H1 (cell line): ENCODE data around the gene EXOC2. TPM values are rescaled to one million over a fixed set of nuclear protein-coding genes. Genes with fewer than 3 reads are reported as not detected.
A peak's percentile ranks its signal among the peaks of the same experiment; 100 is the strongest.

ENCODE experiments used
- CTCF ChIA-PET: fragments of 300-600 bp; sonication (Branson Sonifier 250); formaldehyde crosslinking; loops from one replicate; lab custom pipeline; 2021; ENCODE audit not compliant: partially characterized antibody; lab: Charles Lee
- POLR2A ChIA-PET: fragments of 300-600 bp; sonication (Branson Sonifier 250); formaldehyde crosslinking; loops from one replicate; lab custom pipeline; 2021; ENCODE audit warnings: inconsistent platforms; ENCODE audit not compliant: partially characterized antibody; lab: Charles Lee
- DNase-seq, 2 experiments: peaks; one replicate each; pipeline versions ENCODE4 v3.0.0 to v3.0.0-alpha.2; 2010 to 2022; ENCODE audit warnings: low spot score in 2 of 2, low read depth in 1 of 2, mixed read lengths in 1 of 2
- FAIRE-seq: peaks from 2 replicates; lab custom pipeline; 2011; peaks lifted over from hg19 to GRCh38; lab: Jason Lieb, UNC
- H2AFZ ChIP-seq: 2 replicates; pipeline ENCODE4 v1.8.1; 2012; ENCODE audit warnings: low read length, inconsistent platforms
- H2AK5ac ChIP-seq: 2 replicates; pipeline ENCODE4 v1.6.1; 2013; ENCODE audit warnings: low read depth, low read length
- H2BK120ac ChIP-seq: replicated peaks from 2 replicates; pipeline ENCODE3; 2013; ENCODE audit warnings: low read depth, low read length, inconsistent platforms
- H2BK12ac ChIP-seq: 2 replicates; pipeline ENCODE4 v1.6.1; 2013; ENCODE audit warnings: low read depth, low read length
- H2BK15ac ChIP-seq: 2 replicates; pipeline ENCODE4 v1.6.1; 2013; ENCODE audit warnings: low read length
- H2BK20ac ChIP-seq: 2 replicates; pipeline ENCODE4 v1.6.1; 2013; ENCODE audit warnings: low read length
- H2BK5ac ChIP-seq: 2 replicates; pipeline ENCODE4 v1.6.1; 2013; ENCODE audit warnings: low read depth, low read length
- H3K14ac ChIP-seq: 2 replicates; pipeline ENCODE4 v1.6.1; 2013; ENCODE audit warnings: inconsistent platforms; ENCODE audit not compliant: insufficient read length
- H3K18ac ChIP-seq: 2 replicates; pipeline ENCODE4 v1.6.1; 2013; ENCODE audit warnings: low read length; ENCODE audit errors: extremely low read depth
- H3K23ac ChIP-seq: 2 replicates; pipeline ENCODE4 v1.6.1; 2013; ENCODE audit warnings: inconsistent platforms; ENCODE audit not compliant: insufficient read length
- H3K23me2 ChIP-seq: 2 replicates; pipeline ENCODE4 v1.6.1; 2013; ENCODE audit warnings: low read depth, low read length
- H3K27ac ChIP-seq: 2 replicates; pipeline ENCODE4 v1.6.1; 2011; ENCODE audit warnings: low read depth, low read length, inconsistent platforms
- H3K27me3 ChIP-seq, 4 experiments: replicated peaks in 1 of 4; 1 replicate in 1 of 4; 2 replicates in 3 of 4; pipeline versions ENCODE4 v1.6.1 to v1.8.1; 2011 to 2013; ENCODE audit warnings: low read length in 3 of 4, mild to moderate bottlenecking in 3 of 4, inconsistent platforms in 2 of 4, mixed read lengths in 2 of 4, moderate library complexity in 1 of 4; ENCODE audit not compliant: control insufficient read depth in 3 of 4, insufficient read depth in 3 of 4; ENCODE audit errors: extremely low read depth in 1 of 4
- H3K36me3 ChIP-seq, 4 experiments: 2 replicates each; pipeline versions ENCODE4 v1.6.1 to v1.8.1; 2011 to 2013; ENCODE audit warnings: mild to moderate bottlenecking in 4 of 4, low read length in 3 of 4, moderate library complexity in 2 of 4, control low read depth in 1 of 4, inconsistent platforms in 1 of 4; ENCODE audit not compliant: insufficient read depth in 4 of 4, control insufficient read depth in 2 of 4
- H3K4ac ChIP-seq: replicated peaks from 2 replicates; pipeline ENCODE3; 2013; ENCODE audit warnings: low read length, low read depth, mixed read lengths, inconsistent platforms; ENCODE audit not compliant: insufficient read length
- H3K4me1 ChIP-seq, 4 experiments: replicated peaks in 1 of 4; 1 replicate in 1 of 4; 2 replicates in 3 of 4; pipeline versions ENCODE4 v1.6.1 to v1.8.1; 2011 to 2013; ENCODE audit warnings: low read length in 3 of 4, inconsistent platforms in 2 of 4, mixed read lengths in 1 of 4; ENCODE audit not compliant: insufficient read depth in 4 of 4, control insufficient read depth in 3 of 4
- H3K4me2 ChIP-seq, 2 experiments: 2 replicates each; pipeline versions ENCODE4 v1.6.1 to v1.8.1; 2011 to 2013; ENCODE audit warnings: low read depth in 2 of 2, low read length in 2 of 2, control low read depth in 1 of 2, inconsistent platforms in 1 of 2, mild to moderate bottlenecking in 1 of 2; ENCODE audit not compliant: insufficient read depth in 1 of 2
- H3K4me3 ChIP-seq, 4 experiments: fragments of 200-600, 300-600 bp in 1 of 4; sonication (generic), shearing (Covaris generic), sonication (Bioruptor Twin) in 1 of 4; 2 replicates each; pipeline versions ENCODE4 v1.5.1 to v1.8.1; 2011 to 2016; ENCODE audit warnings: low read length in 4 of 4, low read depth in 3 of 4, control low read depth in 2 of 4, inconsistent platforms in 2 of 4, mild to moderate bottlenecking in 2 of 4, mixed read lengths in 1 of 4, moderate library complexity in 1 of 4; ENCODE audit not compliant: insufficient read depth in 2 of 4; ENCODE audit errors: extremely low read depth in 1 of 4
- H3K56ac ChIP-seq: replicated peaks from 2 replicates; pipeline ENCODE3; 2013; ENCODE audit warnings: low read depth, mild to moderate bottlenecking, mixed read lengths, low read length, inconsistent platforms; ENCODE audit not compliant: insufficient read length
- H3K79me1 ChIP-seq: 2 replicates; pipeline ENCODE4 v1.6.1; 2013; ENCODE audit warnings: low read depth, low read length, control low read depth
- H3K79me2 ChIP-seq, 2 experiments: 2 replicates each; pipeline versions ENCODE4 v1.6.1 to v1.8.1; 2012 to 2013; ENCODE audit warnings: low read length in 2 of 2, mild to moderate bottlenecking in 2 of 2, inconsistent platforms in 1 of 2; ENCODE audit not compliant: insufficient read depth in 2 of 2, control insufficient read depth in 1 of 2
- H3K9ac ChIP-seq, 4 experiments: replicated peaks in 1 of 4; 1 replicate in 1 of 4; 2 replicates in 3 of 4; pipeline versions ENCODE4 v1.6.1 to v1.8.1; 2011 to 2013; ENCODE audit warnings: low read depth in 3 of 4, low read length in 3 of 4, control low read depth in 2 of 4, mild to moderate bottlenecking in 2 of 4, moderate library complexity in 2 of 4, inconsistent platforms in 1 of 4; ENCODE audit errors: extremely low read depth in 1 of 4
- H3K9me3 ChIP-seq, 2 experiments: 2 replicates each; pipeline versions ENCODE4 v1.6.1 to v1.8.1; 2012 to 2013; ENCODE audit warnings: mild to moderate bottlenecking in 2 of 2, moderate library complexity in 2 of 2, control low read depth in 1 of 2, inconsistent platforms in 1 of 2, low read depth in 1 of 2, low read length in 1 of 2, mixed read lengths in 1 of 2; ENCODE audit not compliant: insufficient read depth in 2 of 2
- H4K20me1 ChIP-seq, 2 experiments: replicated peaks in 1 of 2; 2 replicates each; pipeline versions ENCODE3 to v1.8.1; 2011 to 2013; ENCODE audit warnings: inconsistent platforms in 2 of 2, low read length in 2 of 2, mild to moderate bottlenecking in 1 of 2; ENCODE audit not compliant: insufficient read depth in 2 of 2, control insufficient read depth in 1 of 2
- H4K5ac ChIP-seq: 2 replicates; pipeline ENCODE4 v1.6.1; 2013; ENCODE audit warnings: low read length, low read depth, mixed read lengths, inconsistent platforms; ENCODE audit not compliant: insufficient read length
- H4K8ac ChIP-seq: 2 replicates; pipeline ENCODE4 v1.8.0; 2013; ENCODE audit warnings: mild to moderate bottlenecking, moderate library complexity, low read length, inconsistent platforms; ENCODE audit not compliant: insufficient read depth; ENCODE audit errors: extremely low read depth
- H4K91ac ChIP-seq: replicated peaks from 2 replicates; pipeline ENCODE3; 2013; ENCODE audit warnings: low read length, mixed read lengths, inconsistent platforms; ENCODE audit not compliant: insufficient read length
- CBX8 ChIP-seq: fragments of 300-800, 300-1000 bp; sonication (generic); IDR thresholded peaks from 2 replicates; pipeline ENCODE4 v1.7.1; 2016; ENCODE audit warnings: low read depth, low read length, borderline replicate concordance
- CHD2 ChIP-seq: IDR thresholded peaks from 2 replicates; pipeline ENCODE4 v1.6.1; 2012; ENCODE audit warnings: low read length, improper control_type of control experiment
- CREB1 ChIP-seq: IDR thresholded peaks from 2 replicates; pipeline ENCODE4 v1.6.1; 2012; ENCODE audit warnings: inconsistent platforms
- EGR1 ChIP-seq: IDR thresholded peaks from 2 replicates; pipeline ENCODE4 v1.6.1; 2011; ENCODE audit warnings: low read depth, low read length, borderline replicate concordance
- GABPA ChIP-seq: IDR thresholded peaks from 2 replicates; pipeline ENCODE4 v1.6.1; 2011; ENCODE audit warnings: mild to moderate bottlenecking, low read length, moderate library complexity, borderline replicate concordance; ENCODE audit not compliant: insufficient read depth
- GTF2F1 ChIP-seq: IDR thresholded peaks from 2 replicates; pipeline ENCODE4 v1.6.1; 2012; ENCODE audit warnings: low read depth, low read length, improper control_type of control experiment, borderline replicate concordance
- HDAC2 ChIP-seq, 2 experiments: fragments of 300-600 bp in 1 of 2; sonication (generic) in 1 of 2; IDR thresholded peaks; 2 replicates each; pipeline ENCODE4 v1.6.1; 2011 to 2012; ENCODE audit warnings: low read depth in 2 of 2, low read length in 2 of 2, mild to moderate bottlenecking in 2 of 2, moderate library complexity in 2 of 2, borderline replicate concordance in 1 of 2, inconsistent platforms in 1 of 2
- JUND ChIP-seq: IDR thresholded peaks from 2 replicates; pipeline ENCODE4 v1.6.1; 2011; ENCODE audit warnings: mild to moderate bottlenecking, improper control_type of control experiment, low read length
- RNF2 ChIP-seq: fragments of 200-900, 300-1000 bp; sonication (generic); IDR thresholded peaks from 2 replicates; pipeline ENCODE4 v1.7.1; 2016; ENCODE audit warnings: borderline replicate concordance, low read depth, mild to moderate bottlenecking, antibody characterized with exemption, low read length; ENCODE audit not compliant: poor library complexity, severe bottlenecking; ENCODE audit errors: missing control alignments
- TCF12 ChIP-seq: IDR thresholded peaks from 2 replicates; pipeline ENCODE4 v1.6.1; 2011; ENCODE audit warnings: low read depth, mild to moderate bottlenecking, low read length
- USF2 ChIP-seq: IDR thresholded peaks from 2 replicates; pipeline ENCODE4 v1.6.1; 2011; ENCODE audit warnings: low read length, improper control_type of control experiment
- WGBS, 2 experiments: shearing (Covaris generic) in 1 of 2; methylation state at CpG; one replicate each; pipeline versions ENCODE4 v1.1.6 to v1.1.7; 2013 to 2015; ENCODE audit warnings: low lambda C conversion rate in 2 of 2, mixed read lengths in 2 of 2, inconsistent platforms in 1 of 2, low coverage in 1 of 2, missing lambda C conversion rate in 1 of 2; ENCODE audit not compliant: insufficient replicate concordance in 2 of 2, insufficient coverage in 1 of 2, insufficient read length in 1 of 2; ENCODE audit errors: extremely low coverage in 1 of 2, missing lambda C conversion rate in 1 of 2; 5-methylcytosine and 5-hydroxymethylcytosine counted together
- polyA plus RNA-seq, 7 experiments: library from polyadenylated mRNA; depleted of rRNA in 3 of 7; stranded (reverse) in 5 of 7; unstranded in 2 of 7; fragments of >200 nt in 5 of 7; fragments of 200-250 nt in 2 of 7; gene quantifications; 1 replicate in 5 of 7; 2 replicates in 1 of 7; 4 replicates in 1 of 7; pipeline versions ENCODE4 v1.2.1 to v1.2.3, GENCODE V29; 2011 to 2013; ENCODE audit warnings: missing spikeins in 2 of 7, mixed read lengths in 2 of 7
- total RNA-seq: library from RNA; stranded (reverse); fragmentation: NEBNext Ultra II Directional; extraction: Animal tissue kit (Norgen Biotek cat#: 25700); gene quantifications from 2 replicates; pipeline ENCODE4 v1.2.1, GENCODE V29; 2021

The EXOC2 gene
- total and polyA plus RNA-seq, 2 of the 8 experiments (the other 6 are each of a cell fraction or from before 2014, with no cell fraction given), result 25.5 to 44.4 TPM

- Histone ChIP-seq H3K79me1 (no peaks in the 10 kb centered on the region; the same call in 1 of the 2 replicates), H3K56ac (no peak overlapping the region), H2AFZ (no peak overlapping the region), H2BK5ac (peak overlapping the region; percentile 74; the same call in 1 of the 2 replicates), H3K79me2 (peaks cover 8 to 82% of the 10 kb centered on the region in 2 experiments; a peak in 3 of 4 replicates), H4K91ac (peak overlapping the region; percentile 34), H3K9ac (no peak overlapping the region), H2BK20ac (no peak overlapping the region), H3K4me3 (peak overlapping the region in 1 of 4 experiments; percentile 28; a peak in 3 of 8 replicates), H2AK5ac (no peak overlapping the region), H4K5ac (peak overlapping the region; percentile 85), H3K9me3 (no peaks in the 10 kb centered on the region), H2BK12ac (no peak overlapping the region; the same call in 1 of the 2 replicates), H3K4me1 (peaks cover 10 to 45% (median 29%) of the 10 kb centered on the region in 4 experiments), H3K23me2 (no peaks in the 10 kb centered on the region; the same call in 1 of the 2 replicates), H4K8ac (no peak overlapping the region), H3K36me3 (no peaks in the 10 kb centered on the region), H3K14ac (no peak overlapping the region), H3K4ac (no peak overlapping the region), H3K27me3 (no peaks in the 10 kb centered on the region), H3K4me2 (peak overlapping the region; percentile 42 to 53), H3K18ac (peak overlapping the region; percentile 35; the same call in 1 of the 2 replicates), H4K20me1 (peaks cover 0 to 2% of the 10 kb centered on the region in 2 experiments), H2BK15ac (no peak overlapping the region), H3K27ac (peak overlapping the region; percentile 69; the same call in 1 of the 2 replicates), H2BK120ac (no peak overlapping the region), H3K23ac (no peak overlapping the region)
- DNase-seq (peak in 1 of 2 experiments; percentile 42), FAIRE-seq (no peak)
- ChIA-PET POLR2A (interaction anchor here (0.8 to 2.9 kb wide), 9 partner anchors 8 to 97 kb away, joined by 3 to 14 read pairs (median 4); partner anchors contain the start of gene EXOC2), CTCF (interaction anchor here (0.7 to 3.7 kb wide), 12 partner anchors 9 to 407 kb away, joined by 3 to 18 read pairs (median 5); partner anchors contain the start of gene EXOC2)
- 0% methylated on average over 2 of the region's 2 CpGs; no CpG with 5 or more reads in 1 of the 2 experiments for WGBS, 2 experiments
- TF ChIP-seq JUND (no peak), CBX8 (no peak), CREB1 (no peak), TCF12 (no peak), GTF2F1 (no peak), RNF2 (no peak), USF2 (no peak), HDAC2 (IDR thresholded peaks at IDR 0.05; ENCODE audit: borderline replicate concordance in 1 of 2, low read depth in 2 of 2, low read length in 2 of 2) (no peak), EGR1 (no peak), GABPA (no peak), CHD2 (no peak)
Measured at GRCh38 chr6:680251-680650, 12.7 kb downstream of the EXOC2 start.
